GM13976 (cell line): ENCODE measurements around the gene GMEB2.

Experiments used
- DNase-seq: peaks from one replicate; pipeline ENCODE4 v3.0.0; 2012; ENCODE audit warnings: low spot score
- in situ Hi-C: fragments of 300-500 bp; cut with MboI; formaldehyde crosslinking; loops from one replicate; pipeline ENCODE4 v1.12.0; 2022; ENCODE audit warnings: low sequenced_read_pairs, mixed read lengths, inconsistent platforms; ENCODE audit not compliant: unreplicated experiment
- TF ChIP-seq, protein P1 (sequence below): IDR thresholded peaks from 2 replicates; pipeline ENCODE4 v1.5.1; 2012; ENCODE audit warnings: borderline replicate concordance, mild to moderate bottlenecking; ENCODE audit not compliant: insufficient read depth; ENCODE audit errors: extremely low read depth, missing control alignments, control extremely low read depth

Gene GMEB2

DNA sequence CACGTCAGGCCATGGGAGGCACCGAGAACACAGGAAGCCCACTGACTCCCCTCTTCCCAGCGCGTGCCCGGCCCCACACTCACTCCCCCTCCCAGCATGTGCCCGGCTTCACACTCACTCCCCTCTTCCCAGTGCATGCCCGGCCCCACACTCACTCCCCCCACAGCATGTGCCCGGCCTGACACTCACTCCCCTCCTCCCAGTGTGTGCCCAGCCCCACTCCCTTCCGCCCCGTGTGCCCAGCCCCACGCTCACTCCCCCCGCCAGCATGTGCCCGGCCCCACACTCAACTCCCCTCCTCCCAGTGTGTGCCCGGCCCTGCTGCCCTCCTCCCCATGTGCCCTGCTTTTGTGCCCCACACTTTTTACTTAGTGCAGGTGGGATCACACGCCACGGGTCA is 41.0 kb upstream of the GMEB2 start:
- no peak for DNase-seq
- TF ChIP-seq, protein P1, sequence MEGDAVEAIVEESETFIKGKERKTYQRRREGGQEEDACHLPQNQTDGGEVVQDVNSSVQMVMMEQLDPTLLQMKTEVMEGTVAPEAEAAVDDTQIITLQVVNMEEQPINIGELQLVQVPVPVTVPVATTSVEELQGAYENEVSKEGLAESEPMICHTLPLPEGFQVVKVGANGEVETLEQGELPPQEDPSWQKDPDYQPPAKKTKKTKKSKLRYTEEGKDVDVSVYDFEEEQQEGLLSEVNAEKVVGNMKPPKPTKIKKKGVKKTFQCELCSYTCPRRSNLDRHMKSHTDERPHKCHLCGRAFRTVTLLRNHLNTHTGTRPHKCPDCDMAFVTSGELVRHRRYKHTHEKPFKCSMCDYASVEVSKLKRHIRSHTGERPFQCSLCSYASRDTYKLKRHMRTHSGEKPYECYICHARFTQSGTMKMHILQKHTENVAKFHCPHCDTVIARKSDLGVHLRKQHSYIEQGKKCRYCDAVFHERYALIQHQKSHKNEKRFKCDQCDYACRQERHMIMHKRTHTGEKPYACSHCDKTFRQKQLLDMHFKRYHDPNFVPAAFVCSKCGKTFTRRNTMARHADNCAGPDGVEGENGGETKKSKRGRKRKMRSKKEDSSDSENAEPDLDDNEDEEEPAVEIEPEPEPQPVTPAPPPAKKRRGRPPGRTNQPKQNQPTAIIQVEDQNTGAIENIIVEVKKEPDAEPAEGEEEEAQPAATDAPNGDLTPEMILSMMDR = no peak
- in situ Hi-C loops = no loop called here

DNA sequence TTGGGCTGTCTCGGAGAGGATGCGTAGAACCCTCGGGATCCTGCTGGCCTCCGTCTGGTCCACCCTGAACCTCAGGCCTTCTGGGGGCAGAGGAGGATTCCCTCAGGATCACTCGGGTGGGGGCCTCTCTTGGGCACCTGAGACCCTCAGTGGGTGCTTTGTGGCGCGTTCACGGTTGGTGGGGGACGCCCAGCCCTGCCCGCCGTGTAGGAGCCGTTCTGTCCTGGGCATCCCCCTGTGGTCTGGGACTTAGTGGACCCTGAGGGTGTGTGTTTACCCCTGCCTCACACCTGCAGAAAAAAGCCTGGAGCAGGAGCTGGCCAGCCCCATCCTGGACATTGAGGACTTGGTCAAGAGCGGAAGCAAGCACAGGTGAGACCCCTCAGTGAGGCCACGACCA is 38.8 kb upstream of the GMEB2 start:
- TF ChIP-seq, protein P1 = no peak
- no peak for DNase-seq
- in situ Hi-C loops = no loop called here

DNA sequence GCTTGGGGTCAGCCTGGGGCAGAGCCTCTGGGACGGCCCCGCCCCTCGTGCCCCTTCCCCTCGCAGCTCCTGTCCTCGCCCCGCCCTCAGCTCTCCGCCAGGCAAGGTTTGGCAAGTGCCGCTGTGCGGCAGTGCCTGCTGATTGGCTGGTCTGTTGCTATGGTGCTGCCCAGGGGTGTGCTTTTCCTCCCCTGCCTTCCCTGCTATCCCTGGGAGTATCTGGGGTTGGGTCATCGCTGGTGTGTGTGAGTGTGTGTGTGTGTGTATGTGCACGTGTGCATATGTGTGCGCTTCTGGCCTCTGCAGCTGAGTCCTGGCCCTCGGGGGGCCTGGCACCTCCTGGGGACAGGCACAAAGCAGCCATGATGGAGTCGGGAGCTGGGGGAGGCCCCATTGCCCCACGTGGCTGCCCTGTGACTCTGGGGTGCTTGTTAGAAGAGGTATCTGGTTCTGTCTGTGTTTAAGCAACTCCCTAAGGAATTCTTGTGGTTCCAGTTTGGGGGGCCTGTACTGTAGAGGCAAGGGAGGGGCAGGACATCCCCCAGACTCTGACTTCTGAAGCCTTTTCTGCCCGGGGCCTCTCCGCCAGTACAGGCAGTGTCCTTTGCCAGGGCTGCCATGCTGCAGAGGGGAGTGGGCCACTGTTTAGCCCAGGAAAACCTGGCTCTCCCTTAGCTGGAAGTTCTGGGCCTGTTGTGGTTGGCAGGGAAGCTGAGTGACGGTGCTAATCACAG is 38.1 kb upstream of the GMEB2 start:
- in situ Hi-C loops = no loop called here

DNA sequence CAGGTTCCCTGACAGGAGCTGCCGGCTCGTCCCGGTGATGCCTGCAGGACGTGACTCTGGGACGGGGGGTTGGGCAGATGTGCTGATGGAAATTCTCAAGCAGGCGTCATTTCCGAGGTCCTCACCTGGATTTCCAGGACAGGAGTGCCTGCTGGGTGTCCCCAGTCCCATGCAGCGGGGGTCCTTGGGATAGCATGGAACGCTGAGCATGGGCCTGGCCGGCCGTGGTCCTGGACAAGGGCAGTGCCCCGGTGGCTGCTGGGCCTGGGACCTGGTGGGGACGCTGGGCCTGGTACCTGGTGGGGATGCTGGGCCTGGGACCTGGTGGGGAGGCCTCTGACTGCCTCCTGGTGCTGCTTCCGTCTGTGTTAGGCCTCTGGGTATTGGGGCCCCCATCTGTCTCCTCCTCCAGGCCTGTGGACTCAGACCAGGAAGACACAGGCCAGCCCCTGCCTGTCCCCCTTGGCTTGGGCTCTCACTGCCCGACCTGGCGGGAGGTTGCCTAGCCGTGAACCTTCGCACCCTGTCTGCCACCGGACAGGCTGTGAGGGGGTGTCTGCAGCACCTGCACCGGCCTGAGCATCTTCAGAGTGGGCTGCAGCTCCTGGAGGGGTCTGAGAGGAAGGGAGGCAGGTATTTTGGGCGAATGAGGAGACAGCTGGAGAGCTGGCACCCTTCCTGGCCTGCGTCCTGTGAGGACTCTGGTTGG is 37.4 kb upstream of the GMEB2 start:
- no peak for DNase-seq
- TF ChIP-seq, protein P1 = no peak
- in situ Hi-C loops = no loop called here

More for the DNA sequence above, 38.1 kb upstream of the GMEB2 start:
- TF ChIP-seq, protein P1 = no peak
- no peak for DNase-seq

DNA sequence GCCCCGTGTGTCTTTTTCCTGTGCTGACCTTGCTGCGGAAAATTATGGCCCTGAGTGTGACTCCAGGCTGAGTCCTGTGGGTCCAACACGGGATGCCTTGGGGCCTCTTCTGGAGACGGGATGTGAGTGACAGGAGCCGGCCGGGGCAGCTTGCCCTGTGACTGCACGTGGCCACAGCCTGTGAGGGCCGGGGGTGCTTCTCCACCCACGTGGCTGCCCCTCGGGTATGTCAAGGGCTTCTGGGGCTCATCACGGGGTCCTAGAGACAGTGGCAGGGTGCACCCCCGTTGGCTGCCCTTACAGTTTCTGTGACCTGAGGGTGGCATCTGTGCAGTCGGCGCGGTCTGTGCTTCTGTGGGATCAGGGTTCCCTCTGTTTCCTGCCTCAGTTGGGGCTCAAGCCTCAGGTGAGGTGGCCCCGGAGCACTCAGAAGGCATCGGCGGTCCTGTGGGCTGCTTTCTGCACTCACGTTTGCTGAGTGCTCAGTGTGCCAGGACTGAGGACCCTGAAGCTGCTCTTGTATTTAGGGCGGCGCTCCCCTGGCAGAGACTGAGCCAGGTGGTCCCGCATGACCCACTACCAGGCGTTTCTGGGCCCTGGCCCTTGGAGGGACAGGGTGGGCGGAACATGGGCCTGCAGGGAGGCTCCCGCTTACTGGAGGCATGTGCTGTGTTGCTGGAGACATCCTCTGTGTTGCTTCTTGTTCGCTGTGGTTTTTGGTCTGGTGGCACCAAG is 36.6 kb upstream of the GMEB2 start:
- TF ChIP-seq, protein P1 = no peak
- DNase-seq = no peak
- in situ Hi-C loops = no loop called here

DNA sequence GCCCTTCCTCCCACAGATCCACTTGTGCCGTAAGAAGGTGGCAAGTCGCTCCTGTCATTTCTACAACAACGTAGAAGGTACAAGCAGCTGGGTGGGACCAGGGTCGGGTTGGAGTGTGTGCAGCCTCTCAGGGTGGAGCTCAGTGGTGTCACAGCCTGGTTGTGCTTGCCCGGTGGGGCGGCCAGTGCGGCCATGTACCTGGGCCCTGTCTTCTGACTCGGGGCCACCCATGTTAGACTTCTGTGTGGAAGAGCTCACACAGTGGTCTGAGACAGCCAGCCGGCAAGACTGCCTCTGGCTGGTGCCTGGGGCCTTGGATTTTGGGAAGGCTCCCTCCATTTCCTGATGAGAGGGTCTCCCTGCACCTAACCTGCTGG is 35.9 kb upstream of the GMEB2 start:
- in situ Hi-C loops = no loop called here
- DNase-seq = no peak
- TF ChIP-seq, protein P1 = no peak
